ENCODE results near the gene MANEA. TPM values are rescaled to one million over a fixed set of nuclear protein-coding genes. Genes with fewer than 3 reads are reported as not detected.

Gene MANEA, protein sequence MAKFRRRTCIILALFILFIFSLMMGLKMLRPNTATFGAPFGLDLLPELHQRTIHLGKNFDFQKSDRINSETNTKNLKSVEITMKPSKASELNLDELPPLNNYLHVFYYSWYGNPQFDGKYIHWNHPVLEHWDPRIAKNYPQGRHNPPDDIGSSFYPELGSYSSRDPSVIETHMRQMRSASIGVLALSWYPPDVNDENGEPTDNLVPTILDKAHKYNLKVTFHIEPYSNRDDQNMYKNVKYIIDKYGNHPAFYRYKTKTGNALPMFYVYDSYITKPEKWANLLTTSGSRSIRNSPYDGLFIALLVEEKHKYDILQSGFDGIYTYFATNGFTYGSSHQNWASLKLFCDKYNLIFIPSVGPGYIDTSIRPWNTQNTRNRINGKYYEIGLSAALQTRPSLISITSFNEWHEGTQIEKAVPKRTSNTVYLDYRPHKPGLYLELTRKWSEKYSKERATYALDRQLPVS
- total RNA-seq (ENCODE audit: low replicate concordance) = 8.8 and 15.5 TPM in 2 replicates
- long read RNA-seq, full-length matches to known transcripts = 11 of 15 reads
- long read RNA-seq, partial matches to known transcripts = 2 of 15 reads
- long read RNA-seq, other reads (novel, unspliced or antisense) = 2 of 15 reads

DNA sequence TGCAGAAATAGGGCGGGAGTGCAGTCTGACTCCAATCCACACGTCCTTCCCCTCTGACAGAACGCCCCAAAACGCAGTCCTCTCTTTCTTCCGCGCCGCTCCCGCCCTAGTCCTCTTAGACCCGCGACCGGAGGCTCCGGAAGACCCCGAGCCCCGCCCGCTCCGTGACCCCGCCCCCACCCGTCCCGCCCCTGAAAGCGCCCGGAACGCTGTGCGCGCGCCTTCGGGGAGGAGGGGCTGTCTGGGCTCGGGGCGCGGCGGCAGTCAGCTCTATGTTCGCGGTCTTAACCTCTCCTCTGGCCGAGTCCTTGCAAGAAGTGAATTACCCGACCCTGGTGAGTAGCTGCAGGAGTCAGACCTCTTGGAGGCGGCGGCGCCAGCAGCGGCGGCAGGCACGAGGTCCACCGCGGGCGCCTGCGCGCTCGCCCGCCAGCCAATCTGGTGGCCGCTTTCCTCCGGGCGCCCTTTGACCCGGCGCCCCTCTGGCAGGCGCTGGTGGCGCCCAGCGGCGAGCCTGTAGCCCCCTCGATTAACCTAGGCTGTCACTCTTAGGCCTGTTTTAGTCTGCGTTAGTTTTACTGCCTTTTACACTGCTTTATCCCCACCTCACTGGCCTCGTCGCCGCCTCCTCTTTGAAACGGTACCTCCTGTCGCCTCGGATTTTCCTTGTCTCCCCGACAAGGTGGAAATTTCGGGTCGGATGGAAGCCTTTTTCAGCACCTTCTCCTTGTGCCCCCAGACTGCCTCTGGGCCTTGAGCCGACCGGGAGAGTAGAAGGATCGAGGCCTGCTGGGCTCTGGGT is at the start of gene MANEA:
Gene MANEA, plus strand, starts transcription at position 232 of the 802 bp plus-strand sequence. CDS start 8,905 bp downstream, outside the sequence.
- TF ChIP-seq, protein P1, sequence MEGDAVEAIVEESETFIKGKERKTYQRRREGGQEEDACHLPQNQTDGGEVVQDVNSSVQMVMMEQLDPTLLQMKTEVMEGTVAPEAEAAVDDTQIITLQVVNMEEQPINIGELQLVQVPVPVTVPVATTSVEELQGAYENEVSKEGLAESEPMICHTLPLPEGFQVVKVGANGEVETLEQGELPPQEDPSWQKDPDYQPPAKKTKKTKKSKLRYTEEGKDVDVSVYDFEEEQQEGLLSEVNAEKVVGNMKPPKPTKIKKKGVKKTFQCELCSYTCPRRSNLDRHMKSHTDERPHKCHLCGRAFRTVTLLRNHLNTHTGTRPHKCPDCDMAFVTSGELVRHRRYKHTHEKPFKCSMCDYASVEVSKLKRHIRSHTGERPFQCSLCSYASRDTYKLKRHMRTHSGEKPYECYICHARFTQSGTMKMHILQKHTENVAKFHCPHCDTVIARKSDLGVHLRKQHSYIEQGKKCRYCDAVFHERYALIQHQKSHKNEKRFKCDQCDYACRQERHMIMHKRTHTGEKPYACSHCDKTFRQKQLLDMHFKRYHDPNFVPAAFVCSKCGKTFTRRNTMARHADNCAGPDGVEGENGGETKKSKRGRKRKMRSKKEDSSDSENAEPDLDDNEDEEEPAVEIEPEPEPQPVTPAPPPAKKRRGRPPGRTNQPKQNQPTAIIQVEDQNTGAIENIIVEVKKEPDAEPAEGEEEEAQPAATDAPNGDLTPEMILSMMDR (conservative IDR thresholded peaks at IDR 0.05) = no peak
- Mint-ChIP-seq H3K9me3 (no peaks in the 10 kb centered on the region), H3K27me3 (no peaks in the 10 kb centered on the region)

DNA sequence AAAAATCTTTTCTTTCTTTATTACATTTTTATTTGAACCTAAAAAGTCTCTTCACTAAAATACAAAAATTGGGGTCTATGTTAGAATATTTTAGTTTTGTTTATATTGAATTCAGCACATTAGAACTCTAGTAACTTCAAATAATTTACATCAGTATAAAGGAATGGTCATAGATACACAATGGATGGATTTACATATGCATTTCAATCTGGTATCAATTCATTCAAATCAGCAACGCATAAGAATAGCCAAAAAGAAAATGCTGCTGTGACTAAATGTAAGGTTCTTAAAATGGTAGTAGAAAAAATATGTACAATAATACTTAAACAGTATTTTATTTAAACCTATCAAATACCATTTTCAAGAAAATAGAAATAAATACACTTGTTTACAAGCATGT is 47.6 kb upstream of the MANEA start:
- TF ChIP-seq, protein P1 (conservative IDR thresholded peaks at IDR 0.05) = no peak
- H3K27me3 Mint-ChIP-seq = no peaks in the 10 kb centered on the region
- no peak for DNase-seq (ENCODE audit: extremely low spot score, unreplicated experiment)
- H3K4me1 Mint-ChIP-seq (ENCODE audit: unreplicated experiment) = no peaks in the 10 kb centered on the region
- H3K4me3 Mint-ChIP-seq = no peak overlapping the region
- no peaks in the 10 kb centered on the region for H3K9me3 Mint-ChIP-seq
- H3K36me3 Mint-ChIP-seq = no peaks in the 10 kb centered on the region
- H3K27ac Mint-ChIP-seq = no peak overlapping the region

More for the DNA sequence above, at the start of gene MANEA:
- peaks cover 20% of the 10 kb centered on the region for H3K4me1 Mint-ChIP-seq (ENCODE audit: unreplicated experiment)
- peak within 1 kb of the TSS; percentile 96 for H3K4me3 Mint-ChIP-seq
- peaks cover 3% of the 10 kb centered on the region for H3K36me3 Mint-ChIP-seq
- H3K27ac Mint-ChIP-seq = peak within 1 kb of the TSS; percentile 91
- DNase-seq (ENCODE audit: extremely low spot score, unreplicated experiment) = peak; percentile 82

DNA sequence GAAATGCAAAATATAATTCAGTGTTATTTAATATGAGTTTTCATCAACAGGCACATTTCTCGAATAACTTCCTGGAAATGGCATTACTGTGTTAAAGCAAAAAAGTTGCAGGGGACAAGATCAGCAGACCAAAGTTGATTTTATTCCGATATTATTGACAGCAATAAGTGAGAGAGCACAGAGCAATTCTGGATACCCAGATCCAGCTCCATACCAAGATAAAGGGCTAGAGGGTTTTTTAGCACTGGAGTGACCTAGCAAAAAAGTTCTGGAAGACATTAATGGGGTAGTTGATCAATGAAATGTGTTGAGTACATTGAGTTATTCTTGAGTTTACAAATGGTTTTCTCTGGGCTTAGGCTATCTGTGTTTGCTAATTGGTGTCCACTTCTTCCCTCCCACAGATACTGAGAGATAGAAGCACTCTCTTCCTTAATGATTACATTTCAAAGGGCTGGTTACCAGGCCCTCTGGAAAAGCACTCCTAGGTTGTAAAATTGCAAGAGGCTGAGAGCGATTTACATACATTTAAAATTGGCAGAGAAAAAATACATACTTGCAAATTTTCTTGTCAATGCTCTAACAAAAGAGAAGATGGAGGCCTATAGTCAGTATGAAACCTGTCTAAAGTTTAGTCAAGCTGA is 47.0 kb upstream of the MANEA start:
- TF ChIP-seq, protein P1 (conservative IDR thresholded peaks at IDR 0.05) = no peak
- Mint-ChIP-seq H3K4me3 (no peak overlapping the region), H3K27me3 (no peaks in the 10 kb centered on the region), H3K9me3 (no peaks in the 10 kb centered on the region), H3K4me1 (ENCODE audit: unreplicated experiment) (no peaks in the 10 kb centered on the region), H3K27ac (no peak overlapping the region), H3K36me3 (no peaks in the 10 kb centered on the region)
- DNase-seq (ENCODE audit: extremely low spot score, unreplicated experiment) = no peak

DNA sequence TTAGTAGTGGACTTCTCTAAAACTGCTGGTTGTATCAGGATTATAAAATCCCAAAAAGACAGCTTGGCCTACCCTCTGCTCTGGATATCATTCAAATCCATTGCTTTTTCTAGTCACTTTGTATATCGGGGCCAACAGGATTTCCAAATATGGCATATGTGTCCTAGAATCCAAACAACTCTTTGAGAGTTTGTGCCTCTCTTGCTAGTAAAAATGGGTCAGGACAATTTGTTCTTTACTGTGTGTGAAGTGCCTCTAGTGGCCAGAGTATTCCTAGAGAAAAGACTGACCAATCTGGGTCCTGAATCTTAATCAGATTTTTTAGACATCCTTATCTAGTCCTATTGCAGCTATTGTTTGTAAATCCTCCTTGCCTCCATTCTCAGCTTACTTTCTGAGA is 33.5 kb upstream of the MANEA start:
- Mint-ChIP-seq H3K9me3 (no peaks in the 10 kb centered on the region), H3K4me1 (ENCODE audit: unreplicated experiment) (no peaks in the 10 kb centered on the region), H3K27ac (no peak overlapping the region), H3K36me3 (no peaks in the 10 kb centered on the region), H3K27me3 (no peaks in the 10 kb centered on the region), H3K4me3 (no peak overlapping the region)
- TF ChIP-seq, protein P1 (conservative IDR thresholded peaks at IDR 0.05) = no peak
- DNase-seq (ENCODE audit: extremely low spot score, unreplicated experiment) = no peak

DNA sequence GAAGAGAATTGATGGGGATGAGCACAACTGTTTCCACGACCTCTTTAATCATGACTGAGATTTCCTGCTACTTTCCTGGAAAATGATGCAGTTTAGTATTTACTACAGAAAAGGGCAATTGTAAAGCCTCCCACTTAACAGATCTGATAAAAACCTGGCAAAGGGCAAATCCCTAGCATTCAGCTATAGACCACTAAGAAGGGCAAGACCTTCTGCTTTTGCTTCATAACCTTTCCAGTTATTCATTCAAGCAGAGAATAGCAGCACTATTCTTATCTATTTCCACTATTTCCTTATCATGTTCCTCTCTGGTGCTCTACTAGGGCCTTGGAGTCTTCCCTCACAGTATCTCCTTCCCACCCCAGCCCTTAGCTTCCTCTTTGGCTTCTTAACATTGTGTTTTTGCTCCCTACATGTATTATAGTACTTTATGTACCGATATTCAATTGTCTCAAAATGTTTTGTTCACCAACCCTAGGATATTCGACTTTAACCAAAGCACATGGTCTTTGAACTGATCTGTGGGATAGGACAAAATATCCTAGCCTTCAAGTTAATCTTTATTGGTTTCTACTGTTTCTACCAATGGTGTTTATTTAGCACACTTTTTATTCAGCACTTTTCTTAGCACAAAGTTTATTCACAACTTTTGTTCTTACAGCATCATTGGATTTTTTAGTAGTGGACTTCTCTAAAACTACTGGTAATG is 32.7 kb upstream of the MANEA start:
- Mint-ChIP-seq H3K4me1 (ENCODE audit: unreplicated experiment) (no peaks in the 10 kb centered on the region), H3K4me3 (no peak overlapping the region), H3K9me3 (no peaks in the 10 kb centered on the region), H3K36me3 (no peaks in the 10 kb centered on the region), H3K27ac (no peak overlapping the region), H3K27me3 (no peaks in the 10 kb centered on the region)
- TF ChIP-seq, protein P1 (conservative IDR thresholded peaks at IDR 0.05) = no peak
- DNase-seq (ENCODE audit: extremely low spot score, unreplicated experiment) = no peak

Measured in type B pancreatic cell (in vitro differentiated cells).